Left cardiac atrium (tissue), 4 donors: ENCODE measurements around the gene TBCEL. TPM values are rescaled to one million over a fixed set of nuclear protein-coding genes. Genes with fewer than 3 reads are reported as not detected.

Experiments used
- ATAC-seq, 2 donors: fragments of 200-7000 bp; cut with Tn5 transposase; one replicate each; pipeline ENCODE4 v1.9.1; 2020; ENCODE audit warnings: mild to moderate bottlenecking in 2 of 2, moderate library complexity in 2 of 2
- DNase-seq: peaks from one replicate; pipeline ENCODE4 v3.0.0-alpha.2; 2020
- intact Hi-C, 2 donors: fragments of 100-400 bp; cut with DNase I; formaldehyde crosslinking; loops; one replicate each; pipeline versions ENCODE4 v1.14.1 to v1.15.1; 2022 to 2023
- total RNA-seq, 2 donors: library from RNA; stranded (reverse); fragmentation: NEBNext Ultra II Directional; extraction: Animal tissue kit (Norgen Biotek cat#: 25700); gene quantifications; one replicate each; pipeline ENCODE4 v1.2.1, GENCODE V29; 2021
- donor health status: DM: no; HTN: yes; CAD: no.
- donor health status: DM: no; HTN: yes; CAD: no; lungs with severe emphysema.
- donor health status: DM: yes; HTN: yes; CAD: no.
- donor health status: Dilated cardiomyopathy.

Gene TBCEL
- total RNA-seq, 2 donors from 2014 or later = 36.9 to 43.8 TPM

- intact Hi-C loops = no loop called here
- ATAC-seq (no peak), DNase-seq (no peak)
These were observed 29.3 kb downstream of the TBCEL start for GRCh38 chr11:121053244-121053643.

GRCh38 chr11:121054266-121054665 is 30.4 kb downstream of the TBCEL start:
- intact Hi-C loops = no loop called here
- DNase-seq (no peak), ATAC-seq (no peak)

GRCh38 chr11:121055076-121055475 is 31.2 kb downstream of the TBCEL start:
- intact Hi-C loops = no loop called here
- no peak for ATAC-seq
- no peak for DNase-seq

GRCh38 chr11:121057922-121058321 is 34.0 kb downstream of the TBCEL start:
- no peak for DNase-seq
- intact Hi-C loops = no loop called here
- ATAC-seq = no peak

GRCh38 chr11:121058941-121059340 is 35.0 kb downstream of the TBCEL start:
- DNase-seq = no peak
- intact Hi-C loops = no loop called here
- ATAC-seq = no peak

GRCh38 chr11:121059605-121060004 is 35.7 kb downstream of the TBCEL start:
- ATAC-seq = no peak
- intact Hi-C loops = no loop called here

GRCh38 chr11:121063728-121064127 is 39.8 kb downstream of the TBCEL start:
- no peak for ATAC-seq
- no peak for DNase-seq
- intact Hi-C loops = no loop called here

More at GRCh38 chr11:121059605-121060004, 35.7 kb downstream of the TBCEL start:
- DNase-seq = no peak

- intact Hi-C loops = no loop called here
- DNase-seq (no peak), ATAC-seq (no peak)
These were observed 42.7 kb downstream of the TBCEL start for GRCh38 chr11:121066623-121067022.

GRCh38 chr11:121067026-121067425 is 43.1 kb downstream of the TBCEL start:
- DNase-seq = no peak
- intact Hi-C loops = no loop called here
- ATAC-seq = no peak

GRCh38 chr11:121067453-121067852 is 43.6 kb downstream of the TBCEL start:
- intact Hi-C loops = no loop called here
- DNase-seq = no peak
- no peak for ATAC-seq

- no peak for DNase-seq
- intact Hi-C loops = no loop called here
- ATAC-seq = no peak
These were observed 44.2 kb downstream of the TBCEL start for GRCh38 chr11:121067962-121068647.

- intact Hi-C loops = no loop called here
- DNase-seq = no peak
- ATAC-seq = no peak
These were observed 44.9 kb downstream of the TBCEL start for GRCh38 chr11:121068787-121069186.

GRCh38 chr11:121070951-121071845 is 47.3 kb downstream of the TBCEL start:
- intact Hi-C loops = no loop called here
- ATAC-seq (no peak), DNase-seq (no peak)

- ATAC-seq (peak in 1 of 2 donors; percentile 41), DNase-seq (no peak)
- intact Hi-C loops = no loop called here
These were observed 48.0 kb downstream of the TBCEL start for GRCh38 chr11:121071846-121072450.

GRCh38 chr11:121081321-121081720 is 57.4 kb downstream of the TBCEL start:
- no peak for ATAC-seq
- DNase-seq = no peak
- intact Hi-C loops = no loop called here

- ATAC-seq = no peak
- DNase-seq = no peak
- intact Hi-C loops = no loop called here
These were observed 58.3 kb downstream of the TBCEL start for GRCh38 chr11:121082219-121082618.

GRCh38 chr11:121082670-121083069 is 58.8 kb downstream of the TBCEL start:
- intact Hi-C loops = no loop called here
- ATAC-seq = no peak
- DNase-seq = no peak

- intact Hi-C loops = no loop called here
- DNase-seq (no peak), ATAC-seq (no peak)
These were observed 63.0 kb downstream of the TBCEL start for GRCh38 chr11:121086866-121087265.

GRCh38 chr11:121089566-121089965 is 65.7 kb downstream of the TBCEL start:
- intact Hi-C loops = no loop called here
- ATAC-seq (no peak), DNase-seq (no peak)

- intact Hi-C loops = no loop called here
- ATAC-seq = no peak
These were observed 66.3 kb downstream of the TBCEL start for GRCh38 chr11:121090145-121090721.

More at GRCh38 chr11:121090145-121090721, 66.3 kb downstream of the TBCEL start:
- no peak for DNase-seq
